Adipocyte (in vitro differentiated cells): Measurements from ENCODE around the gene APC2.

Experiments used
- DNase-seq: peaks from one replicate; pipeline ENCODE4 v3.0.0-alpha.2; 2015; ENCODE audit warnings: low read depth
- H3K27me3 ChIP-seq: replicated peaks from 2 replicates; pipeline ENCODE4 v1.7.0; 2013; ENCODE audit warnings: mild to moderate bottlenecking, low read length, moderate library complexity; ENCODE audit not compliant: control insufficient read depth, insufficient read depth
- H3K36me3 ChIP-seq: 2 replicates; pipeline ENCODE4 v1.7.0; 2013; ENCODE audit warnings: low read length, mild to moderate bottlenecking, moderate library complexity; ENCODE audit not compliant: control insufficient read depth, insufficient read depth, severe bottlenecking
- H3K4me1 ChIP-seq: 2 replicates; pipeline ENCODE4 v1.7.0; 2013; ENCODE audit warnings: mild to moderate bottlenecking, low read length, moderate library complexity; ENCODE audit not compliant: control insufficient read depth, insufficient read depth
- H3K4me3 ChIP-seq: 2 replicates; pipeline ENCODE4 v1.7.0; 2013; ENCODE audit warnings: mild to moderate bottlenecking, low read length, moderate library complexity
- H3K9ac ChIP-seq: 2 replicates; pipeline ENCODE4 v1.7.0; 2013; ENCODE audit warnings: mild to moderate bottlenecking, low read length, moderate library complexity
- H3K9me3 ChIP-seq: 2 replicates; pipeline ENCODE4 v1.7.0; 2013; ENCODE audit warnings: mild to moderate bottlenecking, low read length, moderate library complexity; ENCODE audit not compliant: control insufficient read depth

Gene APC2

DNA sequence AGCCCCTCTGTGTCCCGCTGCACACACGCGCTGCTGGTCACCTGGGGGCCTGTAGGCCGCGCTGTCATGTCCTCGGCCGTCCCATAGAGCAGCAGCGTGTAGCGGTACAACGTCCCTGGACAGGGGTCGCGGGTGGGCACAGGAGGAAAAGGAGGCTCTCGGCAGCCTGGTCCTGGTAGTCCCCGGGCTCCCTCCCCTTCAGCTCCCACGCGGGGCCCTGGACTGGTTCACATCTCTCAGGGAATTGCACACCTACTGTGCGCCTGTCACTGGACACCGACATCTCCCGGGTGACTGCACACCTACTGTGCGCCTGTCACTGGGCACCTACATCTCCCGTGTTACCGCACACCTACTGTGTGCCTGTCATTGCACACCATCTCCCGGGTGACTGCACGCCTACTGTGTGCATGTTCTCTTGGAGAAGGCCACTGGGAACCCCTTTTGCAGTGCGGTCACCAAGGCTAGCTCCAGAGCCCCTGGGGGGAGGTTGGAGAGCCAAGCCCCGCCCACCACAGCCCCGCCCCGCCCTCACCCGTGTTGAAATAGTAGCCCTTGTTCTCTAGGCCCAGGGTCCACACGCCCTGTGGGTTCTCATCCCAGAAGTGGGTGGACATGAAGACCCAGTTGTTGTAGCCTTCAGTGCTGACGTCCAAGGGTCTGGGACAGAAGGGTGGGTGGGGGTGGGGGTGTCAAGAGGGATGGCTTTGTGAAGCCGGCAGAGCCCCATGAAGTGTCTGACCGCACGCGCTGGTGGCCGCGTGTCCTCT is 32.6 kb downstream of the APC2 start:
- peaks cover 4% of the 10 kb centered on the region for H3K4me1 ChIP-seq
- H3K9ac ChIP-seq = no peak overlapping the region
- H3K4me3 ChIP-seq = no peak overlapping the region
- no peaks in the 10 kb centered on the region for H3K9me3 ChIP-seq
- no peaks in the 10 kb centered on the region for H3K36me3 ChIP-seq
- DNase-seq = no peak
- H3K27me3 ChIP-seq = no peaks in the 10 kb centered on the region

DNA sequence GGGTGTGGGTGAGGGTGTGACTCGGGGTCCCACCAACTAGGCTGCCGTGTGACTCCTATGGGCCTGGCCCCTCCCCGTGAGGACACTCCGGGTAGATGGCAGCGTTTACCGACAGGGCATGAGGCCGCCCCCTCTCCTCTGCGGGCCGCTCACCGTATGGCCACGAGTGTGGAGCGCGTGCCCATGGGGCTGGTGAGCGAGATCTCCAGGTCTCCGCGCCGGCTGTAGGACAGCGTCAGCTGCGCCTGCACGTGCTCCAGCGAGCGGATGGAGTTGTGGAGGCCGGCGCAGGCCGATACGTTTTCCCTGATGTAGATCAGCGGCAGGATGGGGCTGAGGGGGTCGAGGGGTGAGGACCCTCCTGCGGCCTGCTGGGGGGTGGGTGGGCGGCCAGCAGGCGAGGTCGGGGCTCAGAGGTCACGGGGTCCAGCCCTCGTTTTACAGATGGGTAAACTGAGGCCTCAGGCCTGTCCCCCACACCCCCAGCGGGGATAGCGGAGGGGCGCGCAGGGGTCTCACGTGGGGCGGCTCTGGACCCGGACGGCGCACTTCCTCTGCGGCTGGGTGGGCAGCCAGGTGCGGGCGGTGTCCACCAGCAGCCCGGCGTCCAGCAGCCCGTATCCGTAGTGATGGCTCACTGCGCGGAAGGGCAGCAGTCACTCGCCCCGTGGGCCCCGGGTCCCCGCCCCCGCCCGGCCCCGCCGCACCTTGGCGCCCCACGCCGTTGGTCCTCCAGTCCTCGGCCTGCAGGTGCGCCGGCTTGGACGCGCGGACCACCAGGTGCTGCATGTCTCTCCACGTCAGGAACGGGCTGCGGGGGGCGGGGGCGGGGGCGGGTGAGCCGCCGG is 33.4 kb downstream of the APC2 start:
- no peaks in the 10 kb centered on the region for H3K27me3 ChIP-seq
- DNase-seq = no peak
- H3K36me3 ChIP-seq = no peaks in the 10 kb centered on the region
- no peak overlapping the region for H3K9ac ChIP-seq
- no peaks in the 10 kb centered on the region for H3K4me1 ChIP-seq
- no peaks in the 10 kb centered on the region for H3K9me3 ChIP-seq
- H3K4me3 ChIP-seq = no peak overlapping the region

DNA sequence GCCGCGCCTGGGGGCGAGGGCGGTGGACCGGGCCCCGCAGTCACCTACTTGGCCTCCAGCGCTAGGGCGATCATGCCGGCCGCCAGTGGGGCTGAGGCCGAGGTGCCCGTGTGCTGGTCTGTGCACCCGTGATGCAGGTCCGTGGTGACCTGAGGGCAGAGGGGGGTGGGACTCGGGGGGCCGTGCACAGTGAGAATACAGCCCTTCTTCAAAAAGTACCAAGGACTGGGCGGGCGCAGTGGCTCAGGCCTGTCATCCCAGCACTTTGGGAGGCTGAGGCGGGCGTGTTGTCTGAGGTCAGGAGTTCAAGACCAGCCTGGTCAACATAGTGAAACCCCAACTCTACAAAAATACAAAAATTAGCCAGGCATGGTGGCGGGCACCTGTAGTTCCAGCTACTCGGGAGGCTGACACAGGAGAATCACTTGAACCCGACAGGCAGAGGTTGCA is 34.1 kb downstream of the APC2 start:
- no peak overlapping the region for H3K9ac ChIP-seq
- H3K36me3 ChIP-seq = no peaks in the 10 kb centered on the region
- H3K4me1 ChIP-seq = no peaks in the 10 kb centered on the region
- no peaks in the 10 kb centered on the region for H3K27me3 ChIP-seq
- no peak overlapping the region for H3K4me3 ChIP-seq
- no peak for DNase-seq
- H3K9me3 ChIP-seq = no peaks in the 10 kb centered on the region

DNA sequence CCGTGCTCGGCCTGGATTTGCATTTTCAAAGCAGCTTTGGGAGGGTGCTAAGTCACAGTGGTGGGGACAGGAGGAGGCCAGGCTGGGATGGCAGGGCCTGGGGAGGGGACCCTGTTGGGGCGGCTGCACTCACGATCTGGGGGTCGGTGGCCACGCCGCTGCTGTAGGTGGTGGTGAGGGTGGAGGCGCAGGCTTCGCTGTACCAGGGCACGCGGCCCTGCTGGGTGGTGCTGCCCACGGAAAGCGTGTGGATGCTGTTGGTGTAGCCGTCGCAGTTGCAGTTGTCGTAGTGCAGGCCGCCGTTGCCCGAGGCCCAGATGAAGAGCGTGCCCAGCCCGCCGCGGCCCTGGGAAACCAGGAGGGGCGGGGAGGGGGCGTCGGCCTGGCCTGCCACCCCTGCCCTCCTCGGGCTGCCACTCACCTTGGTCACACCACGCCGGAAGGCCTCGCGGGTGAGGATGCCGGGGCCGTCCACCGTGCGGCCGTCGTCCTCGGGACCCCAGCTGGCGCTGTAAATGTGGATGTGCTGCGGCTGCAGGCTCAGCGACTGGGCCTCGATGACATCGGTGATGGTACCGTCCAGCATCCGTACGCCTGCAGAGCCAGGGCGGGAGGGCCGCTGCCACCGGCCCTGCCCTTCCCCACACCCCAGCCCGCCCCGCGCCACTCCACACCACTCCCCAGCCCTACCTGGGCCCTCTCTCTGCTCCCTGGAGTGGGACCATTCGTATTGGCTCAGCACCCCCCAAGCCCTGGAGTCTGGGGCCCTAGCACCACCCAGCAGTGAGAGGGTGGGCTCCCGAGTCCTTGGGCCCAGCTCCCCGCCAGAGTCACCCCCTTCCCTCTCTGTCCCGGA is 37.0 kb downstream of the APC2 start:
- no peak for DNase-seq

DNA sequence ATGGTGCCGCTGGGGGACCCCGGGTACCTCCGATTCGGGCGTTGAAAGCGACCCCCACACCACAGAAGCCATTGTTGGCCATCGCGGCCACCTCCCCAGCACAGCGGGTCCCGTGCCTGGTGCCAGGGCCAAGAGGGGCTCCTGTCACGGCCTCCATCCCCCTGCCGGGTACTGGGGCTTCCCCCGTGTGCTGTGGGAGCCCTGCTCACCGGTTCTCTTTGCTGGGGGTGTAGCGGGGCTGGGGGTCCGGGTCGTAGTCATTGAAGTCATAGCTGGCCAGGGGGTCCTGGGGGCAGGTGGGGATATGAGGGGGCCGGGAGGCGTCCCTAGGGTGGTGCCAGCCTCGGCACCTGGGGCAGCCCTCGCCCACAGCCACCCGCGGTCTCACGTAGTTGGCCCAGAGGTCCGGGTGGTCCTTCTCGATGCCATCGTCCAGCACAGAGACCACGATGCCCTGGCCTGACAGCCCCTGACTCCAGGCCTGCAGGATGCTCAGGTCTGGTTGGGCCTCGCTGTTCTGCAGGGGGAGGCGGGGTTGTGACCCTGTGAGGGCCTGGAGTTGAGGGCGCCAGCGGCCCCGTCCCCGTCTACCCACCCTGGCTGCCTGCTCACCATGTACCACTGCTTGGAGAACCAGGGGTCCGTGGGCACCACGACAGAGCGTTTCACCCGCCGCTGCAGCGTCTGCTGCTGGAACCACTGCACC is 37.8 kb downstream of the APC2 start:
- DNase-seq = no peak
- peaks cover 5% of the 10 kb centered on the region for H3K4me1 ChIP-seq
- no peak overlapping the region for H3K9ac ChIP-seq
- no peaks in the 10 kb centered on the region for H3K36me3 ChIP-seq
- H3K4me3 ChIP-seq = no peak overlapping the region
- peaks cover 6% of the 10 kb centered on the region for H3K27me3 ChIP-seq
- H3K9me3 ChIP-seq = no peaks in the 10 kb centered on the region

More for the DNA sequence above, 37.0 kb downstream of the APC2 start:
- Histone ChIP-seq H3K4me1 (peaks cover 5% of the 10 kb centered on the region), H3K4me3 (no peak overlapping the region), H3K9ac (no peak overlapping the region), H3K27me3 (peaks cover 6% of the 10 kb centered on the region), H3K9me3 (no peaks in the 10 kb centered on the region), H3K36me3 (no peaks in the 10 kb centered on the region)

DNA sequence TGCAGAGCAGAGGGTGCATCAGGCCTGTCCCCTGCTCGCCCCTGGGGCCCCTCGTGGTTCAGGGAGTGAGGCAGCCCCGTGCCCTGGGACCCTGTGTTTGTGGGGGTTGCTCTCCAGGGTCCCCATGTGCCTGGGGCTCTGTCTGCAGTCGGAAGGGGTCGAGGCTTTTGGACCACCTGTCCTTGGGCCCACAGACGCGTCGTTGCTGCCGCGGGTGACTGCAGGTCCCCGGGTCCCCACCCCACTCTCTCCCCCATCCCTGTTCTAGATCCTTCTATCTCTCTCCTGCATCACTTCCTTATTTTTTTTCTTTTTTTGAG is 38.3 kb downstream of the APC2 start:
- no peak for DNase-seq
- Histone ChIP-seq H3K9me3 (no peaks in the 10 kb centered on the region), H3K4me3 (no peak overlapping the region), H3K27me3 (peaks cover 6% of the 10 kb centered on the region), H3K9ac (no peak overlapping the region), H3K4me1 (peaks cover 10% of the 10 kb centered on the region), H3K36me3 (no peaks in the 10 kb centered on the region)

DNA sequence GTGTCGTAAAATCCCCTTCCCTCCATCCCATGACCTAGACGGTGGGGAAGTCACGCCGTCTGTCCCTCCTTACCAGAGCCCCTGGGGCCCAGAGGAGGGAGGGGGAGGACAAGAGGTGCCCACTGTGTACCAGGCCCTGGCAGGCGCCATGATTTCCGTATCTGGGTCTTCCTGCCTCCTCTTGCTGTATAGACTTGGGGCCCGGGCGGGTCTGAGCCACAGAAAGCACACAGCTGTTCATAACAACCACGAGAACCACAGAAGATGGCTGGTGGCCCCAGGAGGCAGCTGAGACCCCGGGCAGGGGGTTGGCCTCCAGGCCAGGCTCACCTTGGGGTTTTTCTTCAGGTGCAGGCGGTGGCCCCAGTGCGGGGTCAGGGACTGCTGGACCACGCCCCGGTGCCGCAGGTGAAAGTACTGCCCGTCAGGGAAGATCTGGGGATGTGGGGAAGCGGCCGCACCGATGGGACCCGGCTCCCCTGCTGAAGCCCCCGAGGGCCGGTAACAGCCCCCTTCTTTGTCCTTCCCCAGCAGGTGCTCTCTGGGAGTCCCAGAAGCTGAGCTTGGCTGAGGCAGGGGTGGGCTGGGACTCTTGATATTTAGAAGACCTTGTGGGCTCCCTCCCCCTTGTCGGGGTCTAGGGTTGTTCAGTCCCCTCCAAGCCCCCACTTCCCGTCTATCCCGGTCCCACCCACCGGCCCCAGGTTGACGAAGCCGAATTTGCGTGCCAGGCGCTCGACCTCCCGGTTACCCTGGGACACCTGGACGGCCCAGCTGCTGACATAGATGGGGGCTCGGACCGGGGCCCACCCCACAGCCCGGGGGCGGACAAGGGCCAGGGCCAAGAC is 39.8 kb downstream of the APC2 start:
- Histone ChIP-seq H3K27me3 (peaks cover 6% of the 10 kb centered on the region), H3K4me3 (peak overlapping the region; percentile 88), H3K4me1 (peaks cover 19% of the 10 kb centered on the region), H3K9me3 (no peaks in the 10 kb centered on the region), H3K9ac (peak overlapping the region; percentile 71), H3K36me3 (no peaks in the 10 kb centered on the region)
- no peak for DNase-seq

DNA sequence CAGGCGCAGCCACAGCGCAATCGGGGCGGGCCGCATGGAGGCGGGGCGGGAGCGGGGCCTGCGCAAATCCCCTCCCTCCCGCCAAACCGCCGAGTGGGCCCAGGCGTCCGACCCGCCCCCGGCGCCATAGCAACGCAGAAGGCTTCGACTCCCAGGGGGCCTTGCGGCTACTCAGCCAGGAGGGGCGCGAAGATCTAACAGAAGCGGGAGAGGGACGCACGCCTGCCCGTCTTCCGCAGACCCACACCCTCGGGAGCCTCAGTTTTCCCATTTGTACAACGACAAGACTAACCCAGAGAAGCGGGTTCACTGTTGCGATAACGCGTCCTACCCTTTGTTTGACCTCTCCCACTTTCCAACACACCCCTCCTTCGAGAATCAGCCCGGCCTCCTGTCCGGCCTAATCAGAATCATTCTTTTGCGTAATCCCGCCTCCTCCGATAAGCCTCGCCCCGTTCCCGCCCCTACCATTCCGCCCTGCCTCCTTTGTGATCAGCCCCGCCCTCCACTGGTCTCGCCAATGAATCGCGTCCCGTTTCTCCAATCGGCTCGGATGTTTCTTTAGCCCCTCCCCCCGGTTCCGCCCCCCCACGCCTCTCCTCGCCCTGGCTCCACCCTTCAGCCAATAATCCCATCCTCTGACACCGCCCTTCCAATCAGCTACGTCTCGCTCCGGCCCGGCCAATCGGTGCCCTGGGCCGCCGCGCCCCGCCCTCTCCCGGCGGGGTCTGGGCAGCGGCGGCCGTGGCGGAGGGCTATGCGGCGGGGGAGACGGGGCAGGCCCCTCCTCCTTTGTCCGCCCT is 40.6 kb downstream of the APC2 start, which contains the start of gene PCSK4:
TSS of gene PCSK4 (minus strand) at position 40 of the 803 bp plus-strand sequence. CDS start at position 36, 4 bp downstream.
- Histone ChIP-seq H3K36me3 (no peaks in the 10 kb centered on the region), H3K9me3 (no peaks in the 10 kb centered on the region), H3K4me1 (peaks cover 19% of the 10 kb centered on the region), H3K9ac (peak within 1 kb of the TSS; percentile 75), H3K27me3 (peaks cover 11% of the 10 kb centered on the region), H3K4me3 (peak within 1 kb of the TSS; percentile 88)
- DNase-seq = peak; percentile 100

DNA sequence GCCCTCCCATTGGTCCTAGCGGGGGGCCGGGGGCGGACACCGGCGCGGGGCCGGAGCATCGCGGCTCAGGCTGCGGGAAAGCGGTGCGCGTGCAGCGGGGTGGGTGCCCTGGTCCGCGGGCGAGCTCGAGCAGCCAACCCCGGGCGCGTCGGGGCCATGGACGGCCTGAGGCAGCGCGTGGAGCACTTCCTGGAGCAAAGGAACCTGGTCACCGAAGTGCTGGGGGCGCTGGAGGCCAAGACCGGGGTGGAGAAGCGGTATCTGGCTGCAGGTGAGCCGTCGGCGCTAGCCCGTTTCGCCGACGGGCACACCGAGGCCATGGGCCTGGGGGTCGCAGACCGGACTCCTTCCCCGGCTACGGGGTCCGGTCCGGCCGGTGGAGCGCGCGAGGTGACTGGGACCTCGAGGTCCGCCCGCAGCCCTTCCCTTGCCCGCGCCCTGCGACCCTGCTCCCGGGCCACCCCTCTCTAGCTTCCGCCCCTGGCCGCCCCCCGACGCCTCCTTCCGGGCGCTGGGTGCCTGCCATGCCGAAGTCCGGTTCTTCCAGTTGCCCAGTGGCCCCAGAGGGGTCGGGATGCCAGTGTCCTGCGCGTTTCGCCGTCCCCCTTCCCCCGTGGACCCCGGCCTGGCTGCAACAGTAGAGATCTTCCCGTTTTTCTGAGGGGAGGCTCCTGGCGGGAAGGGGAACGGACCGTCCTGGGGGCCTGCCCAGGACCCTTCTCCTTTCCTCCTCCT is 41.4 kb downstream of the APC2 start, which contains the start of gene REEP6:
TSS of gene REEP6 (plus strand) at position 68 of the 735 bp plus-strand sequence. CDS start at position 157, 89 bp downstream.
- DNase-seq = no peak
- Histone ChIP-seq H3K4me1 (peaks cover 19% of the 10 kb centered on the region), H3K9me3 (no peaks in the 10 kb centered on the region), H3K36me3 (no peaks in the 10 kb centered on the region), H3K27me3 (peaks cover 17% of the 10 kb centered on the region), H3K4me3 (peak within 1 kb of the TSS; percentile 88), H3K9ac (peak within 1 kb of the TSS; percentile 75)
